ENCODE data around the gene KDM5B. TPM values are rescaled to one million over a fixed set of nuclear protein-coding genes. Genes with fewer than 3 reads are reported as not detected.

KDM5B gene
- total and polyA plus RNA-seq, 2 of the 8 experiments (the other 6 are each of a cell fraction or from before 2014, with no cell fraction given), result 73.3 to 210 TPM

DNA sequence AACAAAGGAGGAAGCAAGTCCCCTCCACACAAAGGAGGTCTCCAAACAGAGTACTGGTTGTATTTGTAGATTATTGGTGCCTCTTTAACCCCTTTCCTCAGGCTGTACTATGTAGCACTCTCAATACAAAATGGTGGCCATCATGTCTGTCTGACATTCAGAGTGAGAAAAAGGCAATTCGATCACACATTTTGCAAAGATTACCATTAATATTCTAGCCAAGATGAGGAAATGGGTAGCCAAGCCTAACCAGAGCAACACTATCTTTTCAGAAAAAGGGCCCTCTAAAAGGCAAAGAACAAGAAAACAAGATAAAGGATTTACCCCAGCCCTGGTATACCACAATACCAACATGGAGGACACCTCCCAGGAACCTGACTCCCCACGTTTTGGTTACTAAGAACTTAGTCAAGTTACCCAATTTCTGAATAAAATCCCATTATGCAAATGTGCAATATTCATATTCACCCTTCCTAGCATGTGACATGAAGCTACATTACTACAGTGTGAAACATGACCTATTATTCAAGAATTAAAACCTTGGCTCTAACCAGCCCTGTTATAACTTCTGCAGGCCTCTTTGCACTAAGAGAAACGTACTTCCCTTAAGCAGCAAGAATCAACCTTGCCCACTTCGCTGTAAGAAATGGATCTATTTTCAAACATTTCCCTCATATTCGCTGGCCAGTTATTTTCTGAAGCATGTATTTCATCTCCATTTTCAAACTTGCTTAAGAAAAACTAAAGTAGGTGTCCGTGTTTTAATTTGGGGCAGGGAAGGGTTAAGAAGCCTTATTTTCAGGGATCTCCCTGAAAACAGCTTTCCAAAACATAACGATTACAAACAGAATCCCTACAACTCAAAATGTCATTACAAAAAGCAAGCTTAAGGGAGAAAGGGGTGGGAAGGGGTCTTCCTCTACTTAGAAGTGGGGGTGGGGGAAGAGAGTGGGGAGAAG, 2.1 kb downstream of the KDM5B start:
- H3K9me3 ChIP-seq (ENCODE audit: insufficient read depth in 2 of 2, low read depth in 1 of 2, low read length in 1 of 2), result no peaks in the 10 kb centered on the region
- no peak overlapping the region for H2BK120ac ChIP-seq (replicated peaks; ENCODE audit: low read depth, low read length)
- peak overlapping the region; percentile 86 to 96 (median 89) for H3K4me3 ChIP-seq (ENCODE audit: extremely low read depth in 1 of 4, insufficient read depth in 2 of 4, low read depth in 3 of 4, low read length in 4 of 4)
- peak overlapping the region; percentile 10 to 84 (median 76) for H3K9ac ChIP-seq (replicated peaks in 1 of 4; ENCODE audit: extremely low read depth in 1 of 4, low read depth in 3 of 4, low read length in 3 of 4)
- H2BK20ac ChIP-seq (ENCODE audit: low read length), result no peak overlapping the region
- POLR2A ChIA-PET (ENCODE audit: partially characterized antibody), result interaction anchor here (0.7 to 2.2 kb wide), 10 partner anchors 9 to 54 kb away, joined by 3 to 12 read pairs (median 5); no protein-coding TSS in a partner anchor
- H4K5ac ChIP-seq (ENCODE audit: insufficient read length, low read depth, low read length), result no peak overlapping the region
- H3K56ac ChIP-seq (replicated peaks; ENCODE audit: insufficient read length, low read depth, low read length), result no peak overlapping the region
- H2AK5ac ChIP-seq (ENCODE audit: low read depth, low read length), result no peak overlapping the region
- FAIRE-seq (no peak), DNase-seq (ENCODE audit: low read depth in 1 of 2, low spot score in 2 of 2) (no peak)
- H3K23me2 ChIP-seq (ENCODE audit: low read depth, low read length), result peaks cover 7% of the 10 kb centered on the region
- H3K27ac ChIP-seq (ENCODE audit: low read depth, low read length), result peak overlapping the region; percentile 64
- H3K79me2 ChIP-seq (ENCODE audit: control insufficient read depth in 1 of 2, insufficient read depth in 2 of 2, low read length in 2 of 2), result peaks cover 51 to 80% of the 10 kb centered on the region in 2 experiments
- TF ChIP-seq, protein P1, sequence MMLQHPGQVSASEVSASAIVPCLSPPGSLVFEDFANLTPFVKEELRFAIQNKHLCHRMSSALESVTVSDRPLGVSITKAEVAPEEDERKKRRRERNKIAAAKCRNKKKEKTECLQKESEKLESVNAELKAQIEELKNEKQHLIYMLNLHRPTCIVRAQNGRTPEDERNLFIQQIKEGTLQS (IDR thresholded peaks at IDR 0.05; ENCODE audit: insufficient read depth, low read depth, low read length), result no peak
- no peak for TF ChIP-seq RXRA (IDR thresholded peaks at IDR 0.05; ENCODE audit: insufficient read depth, low read depth, low read length)
- TF ChIP-seq YY1 (IDR thresholded peaks at IDR 0.05; ENCODE audit: low read depth, low read length), result peak; percentile 88
- no peak for TF ChIP-seq KDM4A (IDR thresholded peaks at IDR 0.05; ENCODE audit: low read depth, low read length, severe bottlenecking)
- no peak for TF ChIP-seq BCL11A (IDR thresholded peaks at IDR 0.05; ENCODE audit: low read depth in 2 of 2, low read length in 2 of 2)
- peak in 1 of 2 experiments; percentile 19; a peak in 1 of 3 replicates for TF ChIP-seq POLR2A (IDR thresholded peaks at IDR 0.05; ENCODE audit: control extremely low read depth in 1 of 2, low read depth in 2 of 2, low read length in 2 of 2)
- TF ChIP-seq CREB1 (IDR thresholded peaks at IDR 0.05), result no peak
- no peak for TF ChIP-seq SP1 (IDR thresholded peaks at IDR 0.05; ENCODE audit: low read depth, low read length)
- H4K20me1 ChIP-seq (replicated peaks in 1 of 2; ENCODE audit: control insufficient read depth in 1 of 2, insufficient read depth in 2 of 2, low read length in 2 of 2), result peaks cover 4 to 13% of the 10 kb centered on the region in 2 experiments
- H4K91ac ChIP-seq (replicated peaks; ENCODE audit: insufficient read length, low read length), result no peak overlapping the region
- H2AFZ ChIP-seq (ENCODE audit: low read length), result no peak overlapping the region
- H3K36me3 ChIP-seq (ENCODE audit: control insufficient read depth in 2 of 4, insufficient read depth in 4 of 4, low read length in 3 of 4), result no peaks in the 10 kb centered on the region
- H2BK12ac ChIP-seq (ENCODE audit: low read depth, low read length), result no peak overlapping the region
- H3K4ac ChIP-seq (replicated peaks; ENCODE audit: insufficient read length, low read depth, low read length), result no peak overlapping the region
- CTCF ChIA-PET (ENCODE audit: partially characterized antibody), result interaction anchor here (0.6 to 1.5 kb wide), 5 partner anchors 10 to 193 kb away, joined by 3 to 6 read pairs (median 3); no protein-coding TSS in a partner anchor
- H3K14ac ChIP-seq (ENCODE audit: insufficient read length), result no peak overlapping the region
- no peak overlapping the region for H3K23ac ChIP-seq (ENCODE audit: insufficient read length)
- H4K8ac ChIP-seq (ENCODE audit: extremely low read depth, insufficient read depth, low read length), result no peak overlapping the region
- H2BK5ac ChIP-seq (ENCODE audit: low read depth, low read length), result 0 out of 2 replicates have a peak overlapping the region, but pooled peaks have one; percentile 80
- 12% methylated on average over 7 of the region's 7 CpGs; no CpG with 5 or more reads in 1 of the 2 experiments for WGBS, 2 experiments (ENCODE audit: extremely low coverage in 1 of 2, insufficient coverage in 1 of 2, insufficient read length in 1 of 2, insufficient replicate concordance in 2 of 2, low coverage in 1 of 2, low lambda C conversion rate in 2 of 2, missing lambda C conversion rate in 1 of 2)
- no peak overlapping the region for H2BK15ac ChIP-seq (ENCODE audit: low read length)
- H3K79me1 ChIP-seq (ENCODE audit: low read depth, low read length), result no peaks in the 10 kb centered on the region
- H3K4me1 ChIP-seq (replicated peaks in 1 of 4; ENCODE audit: control insufficient read depth in 3 of 4, insufficient read depth in 4 of 4, low read length in 3 of 4), result peaks cover 4 to 11% (median 7%) of the 10 kb centered on the region in 4 experiments; a peak in 6 of 7 replicates
- H3K27me3 ChIP-seq (replicated peaks in 1 of 4; ENCODE audit: control insufficient read depth in 3 of 4, extremely low read depth in 1 of 4, insufficient read depth in 3 of 4, low read length in 3 of 4), result peaks cover 0 to 5% (median 0%) of the 10 kb centered on the region in 4 experiments; a peak in 2 of 7 replicates
- H3K18ac ChIP-seq (ENCODE audit: extremely low read depth, low read length), result no peak overlapping the region
- H3K4me2 ChIP-seq (ENCODE audit: insufficient read depth in 1 of 2, low read depth in 2 of 2, low read length in 2 of 2), result peak overlapping the region; percentile 52 to 70

All from H1 (cell line).